IPS-NIHi11 (cell line): ENCODE results near the gene DGKD.
A peak's percentile ranks its signal among the peaks of the same experiment; 100 is the strongest.
"Not testable (repeated sequence)": the region's sequence is repeated elsewhere in the genome, so short reads cannot be mapped to it uniquely, and the experiment has no call there.

ENCODE experiments used
- DNase-seq: peaks from one replicate; pipeline ENCODE4 v3.0.0; 2012; ENCODE audit warnings: mixed read lengths, low spot score

The DGKD gene, protein sequence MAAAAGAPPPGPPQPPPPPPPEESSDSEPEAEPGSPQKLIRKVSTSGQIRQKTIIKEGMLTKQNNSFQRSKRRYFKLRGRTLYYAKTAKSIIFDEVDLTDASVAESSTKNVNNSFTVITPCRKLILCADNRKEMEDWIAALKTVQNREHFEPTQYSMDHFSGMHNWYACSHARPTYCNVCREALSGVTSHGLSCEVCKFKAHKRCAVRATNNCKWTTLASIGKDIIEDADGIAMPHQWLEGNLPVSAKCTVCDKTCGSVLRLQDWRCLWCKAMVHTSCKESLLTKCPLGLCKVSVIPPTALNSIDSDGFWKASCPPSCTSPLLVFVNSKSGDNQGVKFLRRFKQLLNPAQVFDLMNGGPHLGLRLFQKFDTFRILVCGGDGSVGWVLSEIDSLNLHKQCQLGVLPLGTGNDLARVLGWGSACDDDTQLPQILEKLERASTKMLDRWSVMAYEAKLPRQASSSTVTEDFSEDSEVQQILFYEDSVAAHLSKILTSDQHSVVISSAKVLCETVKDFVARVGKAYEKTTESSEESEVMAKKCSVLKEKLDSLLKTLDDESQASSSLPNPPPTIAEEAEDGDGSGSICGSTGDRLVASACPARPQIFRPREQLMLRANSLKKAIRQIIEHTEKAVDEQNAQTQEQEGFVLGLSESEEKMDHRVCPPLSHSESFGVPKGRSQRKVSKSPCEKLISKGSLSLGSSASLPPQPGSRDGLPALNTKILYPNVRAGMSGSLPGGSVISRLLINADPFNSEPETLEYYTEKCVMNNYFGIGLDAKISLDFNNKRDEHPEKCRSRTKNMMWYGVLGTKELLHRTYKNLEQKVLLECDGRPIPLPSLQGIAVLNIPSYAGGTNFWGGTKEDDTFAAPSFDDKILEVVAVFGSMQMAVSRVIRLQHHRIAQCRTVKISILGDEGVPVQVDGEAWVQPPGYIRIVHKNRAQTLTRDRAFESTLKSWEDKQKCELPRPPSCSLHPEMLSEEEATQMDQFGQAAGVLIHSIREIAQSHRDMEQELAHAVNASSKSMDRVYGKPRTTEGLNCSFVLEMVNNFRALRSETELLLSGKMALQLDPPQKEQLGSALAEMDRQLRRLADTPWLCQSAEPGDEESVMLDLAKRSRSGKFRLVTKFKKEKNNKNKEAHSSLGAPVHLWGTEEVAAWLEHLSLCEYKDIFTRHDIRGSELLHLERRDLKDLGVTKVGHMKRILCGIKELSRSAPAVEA

DNA sequence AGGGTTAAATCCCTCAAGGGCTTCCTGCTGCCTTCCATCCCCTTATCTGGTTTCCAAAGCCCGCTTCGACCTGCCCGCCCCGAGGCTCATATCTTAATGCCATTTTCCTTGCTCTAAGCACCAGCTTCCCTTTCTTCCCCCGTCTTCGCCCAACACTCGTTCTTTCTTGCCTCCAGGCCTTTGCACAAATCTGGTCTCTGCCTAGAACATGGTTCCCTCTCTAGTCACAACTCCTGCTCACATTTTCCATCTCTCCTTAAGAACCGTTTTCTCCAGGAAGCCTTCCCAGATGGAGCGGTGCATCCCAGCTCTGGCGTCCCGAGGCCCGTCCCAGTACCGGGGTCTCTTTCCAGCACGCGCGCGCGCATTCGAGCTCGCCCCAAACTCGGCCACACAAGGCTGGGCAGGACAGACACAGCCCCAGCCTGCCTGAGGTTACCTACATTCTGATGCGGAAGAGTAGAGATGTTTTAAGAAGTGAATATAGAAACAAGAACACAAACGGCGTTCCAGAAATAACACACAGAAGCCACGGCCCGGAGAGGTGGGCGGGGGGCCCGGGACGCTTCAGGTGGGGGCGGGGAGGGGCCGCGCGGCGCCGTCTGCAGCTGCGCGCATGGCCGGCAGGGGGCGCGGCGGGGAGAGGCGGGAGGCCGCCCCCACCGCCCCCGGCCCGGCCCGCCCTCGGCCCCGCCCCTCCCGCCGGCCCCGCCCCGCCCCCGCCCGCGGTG is at the start of gene DGKD:
DGKD (plus strand) TSS at position 726 of the 731 bp plus-strand sequence. CDS start 25 bp downstream, outside the sequence.
- DNase-seq = peak; percentile 98

DNA sequence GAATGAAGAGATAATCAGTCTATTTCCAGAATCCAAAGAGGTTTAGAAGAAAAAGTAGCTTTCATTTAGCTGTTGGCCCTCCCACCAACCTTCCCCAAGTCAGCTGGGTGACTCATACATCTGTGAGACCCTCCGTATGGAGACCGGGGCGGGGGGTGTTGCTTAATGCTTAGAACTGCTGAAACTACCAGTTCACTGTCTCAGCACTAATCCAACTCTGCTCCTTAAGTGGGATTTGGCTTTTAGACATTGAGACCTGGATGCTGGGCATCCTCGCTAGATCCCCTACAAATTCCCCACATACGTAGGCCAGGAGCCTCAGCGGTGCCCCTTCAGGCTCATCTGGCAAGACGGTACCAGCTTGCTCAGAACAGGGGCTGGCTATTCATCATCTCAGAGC is 46.7 kb upstream of the DGKD start, which contains the start of gene SAG:
SAG (plus strand) TSS at position 252 of the 400 bp plus-strand sequence. CDS start 1,374 bp downstream, outside the sequence.
- DNase-seq = no peak

DNA sequence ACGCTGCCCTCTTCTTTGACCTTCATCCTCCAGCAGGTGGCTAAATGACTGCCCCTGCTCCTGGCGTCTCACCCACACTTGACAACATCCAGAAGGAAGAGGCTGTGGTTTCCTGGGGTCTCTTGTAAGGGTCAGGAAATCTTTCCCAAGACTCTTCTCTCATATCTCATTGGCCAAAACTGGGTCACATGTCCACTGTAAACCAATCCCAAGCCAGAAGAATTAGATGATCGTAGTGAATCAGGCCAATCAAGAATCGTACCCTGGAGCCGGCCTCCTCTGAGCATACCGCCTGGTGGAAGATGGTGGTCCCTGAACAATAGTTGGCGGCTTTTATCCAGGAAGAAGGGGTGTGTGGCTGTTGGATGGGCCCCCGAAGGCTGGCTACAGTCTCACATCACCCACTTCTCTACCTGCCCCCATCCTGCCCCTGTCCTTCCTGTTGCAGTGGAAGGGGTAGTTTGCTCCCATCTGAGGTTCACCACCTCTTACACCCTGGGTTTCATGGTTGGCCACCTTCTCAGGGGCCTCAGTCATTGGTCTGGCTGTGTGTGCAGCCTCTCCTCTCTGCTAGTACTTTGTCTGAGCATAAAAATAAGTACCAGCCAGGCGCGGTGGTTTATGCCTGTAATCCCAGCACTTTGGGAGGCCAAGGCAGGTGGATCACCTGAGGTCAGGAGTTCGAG is 42.9 kb upstream of the DGKD start:
- DNase-seq = no peak

DNA sequence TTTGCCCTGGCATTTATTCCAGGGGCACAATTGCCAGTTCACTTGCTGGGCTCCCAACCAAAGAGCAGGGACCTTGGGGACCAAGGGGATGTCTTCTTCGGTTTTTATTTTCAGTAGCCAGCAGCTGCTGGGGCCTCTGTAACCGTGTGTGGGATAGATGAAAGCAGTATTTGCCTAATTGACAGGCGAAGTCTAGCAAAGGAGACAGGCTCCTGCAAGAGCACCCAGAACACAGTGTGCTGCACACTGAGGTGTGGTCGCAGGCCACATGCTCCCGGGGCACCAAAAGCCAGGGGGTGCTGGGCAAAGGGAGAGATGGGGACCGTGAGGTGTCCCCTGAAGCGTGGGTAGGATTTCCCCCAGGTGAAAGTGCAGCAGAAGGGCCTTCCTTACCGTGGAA is 41.4 kb upstream of the DGKD start:
- DNase-seq = no peak

DNA sequence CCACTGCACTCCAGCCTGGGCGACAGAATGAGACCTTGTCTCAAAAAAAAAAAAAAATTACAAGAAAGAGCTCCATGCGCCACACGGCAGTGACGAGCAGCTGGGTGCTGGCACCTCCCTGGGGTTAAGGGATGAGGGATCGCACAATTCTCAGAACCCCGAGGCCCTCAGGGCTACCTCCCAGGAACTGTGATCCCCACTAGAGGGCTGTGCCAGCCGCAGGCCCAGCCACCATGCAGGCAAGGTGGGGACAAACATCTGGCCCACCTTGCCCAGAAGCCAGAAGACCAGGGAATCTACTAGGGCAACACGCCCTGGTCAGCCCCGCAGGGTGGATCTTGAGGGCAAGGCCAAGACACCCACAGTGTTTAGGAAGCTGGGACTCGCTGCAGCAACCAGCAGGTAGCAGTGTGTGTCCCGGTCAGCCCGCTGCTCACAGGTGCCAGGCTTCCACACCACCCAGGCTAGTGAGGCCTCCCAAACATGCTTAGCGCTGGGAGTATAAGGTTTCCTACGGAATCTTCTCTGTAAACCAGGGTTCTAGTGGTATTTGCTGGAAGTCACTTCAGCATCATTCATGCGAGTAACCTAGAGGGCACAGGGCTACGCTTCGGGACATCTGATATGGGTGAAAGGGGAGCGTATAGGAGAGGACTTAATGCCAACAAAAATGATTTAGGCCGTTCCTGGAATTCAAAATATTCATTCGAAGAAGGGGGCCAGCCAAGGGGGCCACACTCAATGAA is 39.9 kb upstream of the DGKD start:
- DNase-seq = no peak

DNA sequence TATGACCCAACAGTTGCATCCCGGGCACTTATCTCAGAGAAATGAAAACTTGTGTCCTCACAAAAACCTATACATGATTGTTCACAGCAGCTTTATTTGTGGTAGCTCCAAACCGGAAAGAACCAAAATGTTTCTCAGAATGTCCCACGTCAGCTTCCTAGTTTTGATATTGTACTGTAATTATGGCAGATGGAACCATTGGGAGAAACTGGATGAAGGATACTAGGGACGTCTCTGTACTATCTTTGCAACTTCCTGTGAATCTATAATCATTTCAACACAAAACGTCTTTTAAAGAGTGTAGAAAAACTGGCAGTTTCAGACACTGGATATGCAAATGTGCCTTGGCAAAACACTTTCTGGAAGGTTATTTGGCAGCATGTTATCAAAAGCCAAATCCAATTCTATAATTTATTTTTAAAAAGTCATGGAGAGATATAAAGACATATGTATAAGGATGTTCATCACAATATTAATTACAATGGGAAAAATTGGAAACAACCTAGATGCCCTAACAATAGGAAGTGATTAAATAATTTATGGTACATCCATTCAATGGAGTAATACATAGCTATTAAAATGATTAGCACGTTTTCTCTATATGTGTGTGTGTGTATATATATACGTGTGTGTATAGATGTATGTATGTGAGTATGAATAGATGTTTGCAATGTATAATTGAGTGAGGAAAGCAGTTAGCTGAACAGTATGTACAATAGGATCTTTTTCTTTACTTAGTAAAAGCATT is 36.9 kb upstream of the DGKD start:
- no peak for DNase-seq

DNA sequence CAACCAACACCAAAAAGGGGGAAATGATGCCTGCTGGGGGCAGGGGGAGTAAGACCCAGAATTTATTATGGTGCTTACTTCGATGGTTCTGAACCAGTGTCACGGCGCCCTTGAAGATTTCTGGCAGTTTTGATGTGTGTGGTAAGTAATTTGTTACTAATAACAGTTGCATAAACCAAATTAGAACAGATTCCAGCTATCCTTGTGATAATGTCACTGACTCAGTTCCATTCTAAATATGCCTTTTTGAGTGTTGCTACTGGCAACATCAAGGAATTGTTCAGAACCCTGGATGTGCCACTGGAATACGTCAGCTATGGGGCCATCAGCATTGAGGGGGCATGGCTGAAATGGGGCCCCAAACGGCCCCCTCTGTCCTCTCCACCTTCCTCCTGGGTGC is 35.0 kb upstream of the DGKD start:
- no peak for DNase-seq

DNA sequence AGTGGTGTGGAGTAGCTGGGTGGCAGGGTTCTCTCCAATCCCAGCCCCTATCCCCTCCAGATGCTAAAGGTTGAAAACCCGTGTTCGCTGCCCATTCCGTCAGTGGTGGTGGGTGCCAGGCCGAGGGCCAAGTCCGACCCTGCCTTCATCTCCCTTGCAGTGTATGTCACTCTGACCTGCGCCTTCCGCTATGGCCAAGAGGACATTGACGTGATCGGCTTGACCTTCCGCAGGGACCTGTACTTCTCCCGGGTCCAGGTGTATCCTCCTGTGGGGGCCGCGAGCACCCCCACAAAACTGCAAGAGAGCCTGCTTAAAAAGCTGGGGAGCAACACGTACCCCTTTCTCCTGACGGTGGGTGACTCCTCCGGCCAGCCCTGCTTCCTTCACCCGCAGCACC is 33.8 kb upstream of the DGKD start:
- DNase-seq = no peak

DNA sequence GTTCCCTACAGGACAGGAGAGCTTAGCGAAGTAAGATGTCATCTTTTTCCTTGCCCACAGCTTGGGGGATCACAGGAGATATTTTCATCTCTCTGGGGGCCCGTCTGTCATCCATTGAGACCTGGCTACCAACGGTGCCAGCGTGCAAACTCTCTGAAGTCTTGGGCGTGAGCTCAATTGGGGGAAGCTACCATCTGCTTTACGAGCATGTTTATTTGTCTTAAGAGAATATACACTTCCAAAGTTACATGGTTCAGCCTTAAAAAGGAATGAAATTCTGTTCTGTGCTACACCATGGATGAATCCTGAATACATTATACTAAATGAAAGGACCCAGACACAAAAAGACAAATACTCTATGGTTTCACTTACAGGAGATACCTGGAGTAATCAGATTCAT is 33.1 kb upstream of the DGKD start:
- DNase-seq = no peak

DNA sequence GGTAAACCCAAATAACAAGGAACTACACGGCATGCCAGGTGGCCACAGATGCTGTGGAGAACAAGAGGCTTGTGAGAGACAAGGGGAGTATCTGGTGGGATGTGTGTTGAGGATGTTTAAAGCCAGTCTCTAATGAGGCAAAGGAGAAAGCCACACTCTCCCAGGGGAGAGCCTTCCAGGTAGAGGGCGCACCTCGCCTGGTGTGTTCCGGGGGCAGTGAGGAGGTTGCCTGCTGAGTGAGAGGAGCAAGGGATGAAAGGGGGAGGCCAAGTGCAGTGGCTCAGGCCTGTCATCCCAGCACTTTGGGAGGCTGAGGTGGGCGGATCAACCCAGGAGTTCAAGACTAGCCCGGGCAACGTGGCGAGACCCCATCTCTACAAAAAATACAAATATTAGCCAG is 30.4 kb upstream of the DGKD start:
- DNase-seq = no peak

DNA sequence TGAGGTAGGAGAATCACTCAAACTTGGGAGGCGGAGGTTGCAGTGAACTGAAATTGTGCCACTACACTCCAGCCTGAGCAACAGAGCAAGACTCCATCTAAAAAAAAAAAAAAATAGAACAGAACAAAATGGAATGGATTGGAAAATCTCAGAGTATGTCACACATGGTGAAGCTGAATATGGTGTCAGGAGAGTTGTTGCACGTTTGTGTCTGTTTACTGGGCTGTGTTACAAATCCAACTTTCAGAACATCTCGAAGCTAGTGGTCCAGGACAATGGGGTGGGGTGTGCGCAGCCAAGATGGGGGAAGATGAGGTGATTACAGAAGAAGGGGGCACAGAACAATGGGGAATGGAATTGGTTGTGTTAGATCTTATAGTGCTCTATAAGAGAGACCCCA is 29.0 kb upstream of the DGKD start:
- DNase-seq = no peak

DNA sequence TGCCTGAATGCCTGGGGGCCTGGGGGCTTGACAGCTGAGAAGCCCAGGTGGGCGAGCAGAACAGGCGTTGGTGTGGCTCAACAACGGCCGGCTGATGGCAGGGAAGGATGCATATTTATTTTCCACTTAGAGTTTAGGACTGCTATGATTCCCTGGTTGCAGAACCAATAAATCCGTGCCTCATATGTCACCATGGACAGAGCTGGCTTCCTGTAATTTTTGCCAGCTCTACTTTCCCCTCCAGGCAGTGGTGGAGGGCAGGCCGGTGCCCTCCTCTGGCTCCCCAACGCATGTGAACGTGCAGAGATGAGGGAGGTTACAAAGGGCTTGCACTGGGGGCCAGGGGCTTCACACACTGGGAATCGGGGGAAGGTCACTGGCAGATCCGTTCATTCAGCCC is 28.5 kb upstream of the DGKD start:
- DNase-seq = no peak

DNA sequence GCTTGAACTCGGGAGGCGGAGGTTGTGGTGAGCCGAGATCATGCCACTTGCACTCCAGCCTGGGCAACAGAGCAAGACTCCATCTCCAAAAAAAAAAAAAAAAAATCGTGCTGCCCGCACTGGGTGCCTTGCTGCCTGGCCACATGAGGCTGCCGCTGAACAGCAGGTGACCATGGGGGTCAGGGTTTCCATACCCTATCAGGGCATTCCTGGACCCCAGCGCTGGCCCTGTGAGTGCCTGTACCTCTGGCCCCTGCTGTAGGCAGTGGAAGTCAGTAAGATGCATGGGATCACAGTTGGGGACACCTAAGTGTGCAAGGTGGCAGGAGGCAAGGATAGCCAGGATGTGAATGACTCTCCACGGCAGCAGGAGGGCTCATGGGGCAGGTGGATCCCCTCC is 27.8 kb upstream of the DGKD start:
- no peak for DNase-seq

DNA sequence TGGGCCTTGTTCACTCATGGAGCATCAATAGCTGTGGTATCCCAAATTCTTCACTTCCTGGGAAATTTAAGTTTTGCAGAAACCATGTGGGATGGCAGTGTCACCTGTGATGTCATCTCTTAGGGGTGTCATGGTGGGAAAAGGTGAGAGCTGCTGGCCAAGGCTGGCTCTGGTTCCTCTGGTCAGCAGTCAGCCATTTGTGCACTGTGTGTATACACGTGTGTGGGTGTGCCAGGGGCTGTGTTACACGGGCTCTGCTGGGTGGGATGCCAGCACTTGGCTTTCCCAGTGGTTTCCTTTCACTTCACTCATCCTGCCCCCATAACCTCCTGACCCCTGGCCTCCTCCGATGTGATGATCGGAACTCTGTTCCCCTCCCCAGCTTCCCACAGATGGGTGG is 25.4 kb upstream of the DGKD start:
- no peak for DNase-seq

DNA sequence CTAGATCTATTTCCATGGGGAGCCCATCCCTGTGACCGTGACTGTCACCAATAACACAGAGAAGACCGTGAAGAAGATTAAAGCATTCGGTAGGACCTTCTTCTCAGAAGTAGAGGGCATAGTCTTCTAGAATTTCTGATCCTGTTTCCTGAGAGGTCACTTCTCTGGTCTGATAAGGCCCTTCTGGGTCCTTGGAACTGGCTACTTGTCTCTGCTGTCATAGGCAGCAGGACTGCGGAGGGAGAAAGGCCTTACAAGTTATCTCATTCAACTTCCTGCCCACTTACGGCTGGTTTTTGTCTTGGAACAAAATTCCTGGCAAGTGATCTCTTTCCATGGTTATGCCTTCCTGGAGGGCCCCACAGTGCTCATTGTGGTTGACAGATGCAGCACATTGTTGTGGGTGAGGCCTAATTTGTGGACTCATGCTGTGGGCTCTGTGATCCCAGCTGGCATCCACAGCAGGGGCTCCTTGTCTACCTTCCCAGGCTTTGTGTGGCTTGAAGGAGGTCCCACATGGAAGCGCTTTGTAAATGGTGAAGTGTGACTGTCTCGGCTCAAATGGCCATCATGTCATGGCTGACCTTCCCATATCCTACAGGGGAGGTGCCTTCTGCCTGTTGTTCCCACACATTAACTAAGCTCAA is 24.7 kb upstream of the DGKD start:
- peak; percentile 46 for DNase-seq

DNA sequence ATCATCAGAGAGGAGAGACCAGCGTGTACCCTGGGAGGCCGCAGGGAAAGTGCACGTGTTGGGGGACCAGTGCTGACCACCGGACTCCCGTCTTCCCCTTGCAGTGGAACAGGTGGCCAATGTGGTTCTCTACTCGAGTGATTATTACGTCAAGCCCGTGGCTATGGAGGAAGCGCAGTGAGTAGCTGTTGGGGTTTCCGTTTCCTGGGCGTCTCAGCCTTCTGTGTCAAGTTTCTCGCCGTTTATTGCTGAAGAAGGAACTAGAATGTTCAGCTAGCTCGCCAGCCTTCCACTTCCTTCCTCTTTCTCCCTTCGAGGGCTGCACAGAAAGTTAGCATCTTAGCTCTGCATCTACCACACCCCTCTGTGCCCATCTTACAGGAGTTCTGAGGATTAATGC is 22.8 kb upstream of the DGKD start:
- no peak for DNase-seq

DNA sequence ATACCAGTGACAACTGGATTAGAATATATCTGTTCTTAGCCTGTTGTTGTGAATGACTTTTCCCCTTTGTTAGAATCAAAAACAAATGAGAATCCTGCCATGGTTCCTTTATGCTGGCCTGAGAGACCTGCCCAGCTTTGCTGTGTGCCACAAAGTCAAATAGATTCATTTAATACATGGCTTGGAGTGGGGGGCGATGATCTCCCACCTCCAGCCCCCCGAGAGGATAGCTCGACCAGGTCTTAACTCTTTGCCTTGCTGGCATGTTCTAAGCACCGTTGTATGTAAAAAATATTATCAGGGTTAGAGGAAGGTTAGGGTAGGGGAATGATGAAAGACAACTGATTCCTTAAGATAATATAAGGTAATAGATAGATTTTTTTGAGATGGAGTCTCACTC is 22.2 kb upstream of the DGKD start:
- DNase-seq = no peak

DNA sequence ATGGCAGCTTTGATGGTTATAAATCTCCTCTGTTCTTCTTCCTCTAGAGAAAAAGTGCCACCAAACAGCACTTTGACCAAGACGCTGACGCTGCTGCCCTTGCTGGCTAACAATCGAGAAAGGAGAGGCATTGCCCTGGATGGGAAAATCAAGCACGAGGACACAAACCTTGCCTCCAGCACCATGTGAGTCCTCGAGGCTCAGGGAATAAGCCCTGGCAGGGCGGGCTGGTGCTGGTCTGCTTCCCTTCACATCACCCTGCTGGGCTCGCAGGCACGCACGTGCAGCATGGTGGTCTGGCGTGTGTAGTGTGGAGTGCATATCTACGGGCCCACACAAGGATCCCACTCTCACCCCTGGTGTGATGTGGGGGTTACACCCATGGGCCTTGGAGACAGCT is 19.4 kb upstream of the DGKD start:
- DNase-seq = no peak

DNA sequence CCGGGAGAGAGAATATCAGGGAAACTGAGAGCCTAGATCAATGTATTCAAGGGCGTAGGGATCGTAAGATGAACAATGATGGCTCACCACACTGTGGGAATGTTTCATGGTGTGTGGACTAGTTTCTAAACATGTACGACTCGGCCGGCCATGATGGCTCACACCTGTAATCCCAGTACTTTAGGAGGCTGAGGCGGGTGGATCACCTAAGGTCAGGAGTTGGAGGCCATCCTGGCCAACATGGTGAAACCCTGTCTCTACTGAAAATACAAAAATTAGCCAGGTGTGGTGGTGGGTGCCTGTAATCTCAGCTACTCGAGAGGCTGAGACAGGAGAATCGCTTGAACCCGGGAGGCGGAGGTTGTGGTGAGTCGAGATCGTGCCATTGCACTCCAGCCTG is 18.2 kb upstream of the DGKD start:
- not testable (repeated sequence) for DNase-seq
